SK-N-SH treated with all-trans-retinoic acid at 6 μM for 48 hours (cell line): ENCODE measurements around the gene ZNF785.

Experiments used
- ATAC-seq: fragments of 200-7000 bp; cut with Tn5 transposase; 3 replicates; pipeline ENCODE4 v1.9.1; 2020; ENCODE audit warnings: mild to moderate bottlenecking, moderate library complexity
- ARNTL ChIP-seq: fragments of 450-650 bp; formaldehyde crosslinking; IDR thresholded peaks from 2 replicates; pipeline ENCODE4 v1.5.0; 2020; ENCODE audit warnings: low read depth, mild to moderate bottlenecking, moderate library complexity, borderline replicate concordance
- BACH2 ChIP-seq: fragments of 250-450 bp; sonication (Bioruptor Pico); IDR thresholded peaks from 2 replicates; pipeline ENCODE4 v1.9.0; 2021; ENCODE audit warnings: mild to moderate bottlenecking, borderline replicate concordance
- CREB5 ChIP-seq: fragments of 250-450 bp; sonication (Bioruptor Pico); IDR thresholded peaks from 2 replicates; pipeline ENCODE4 v1.5.1; 2020; ENCODE audit warnings: low read depth, mild to moderate bottlenecking, moderate library complexity
- CSDC2 ChIP-seq: fragments of 250-450 bp; sonication (Bioruptor Pico); IDR thresholded peaks from 2 replicates; pipeline ENCODE4 v1.5.0; 2020; ENCODE audit warnings: mild to moderate bottlenecking, moderate library complexity
- GLIS3 ChIP-seq: fragments of 250-450 bp; sonication (Bioruptor Pico); IDR thresholded peaks from 2 replicates; pipeline ENCODE4 v1.5.0; 2020; ENCODE audit warnings: mild to moderate bottlenecking, moderate library complexity
- ISL1 ChIP-seq: fragments of 250-450 bp; sonication (Bioruptor Pico); IDR thresholded peaks from 2 replicates; pipeline ENCODE4 v2.1.2; 2022; ENCODE audit warnings: mild to moderate bottlenecking, moderate library complexity
- OSR1 ChIP-seq: fragments of 250-450 bp; sonication (Bioruptor Pico); IDR thresholded peaks from 2 replicates; pipeline ENCODE4 v1.8.0; 2022; ENCODE audit warnings: moderate library complexity, mild to moderate bottlenecking, inconsistent platforms
- PATZ1 ChIP-seq: fragments of 250-450 bp; sonication (Bioruptor Pico); IDR thresholded peaks from 2 replicates; pipeline ENCODE4 v1.8.0; 2020; ENCODE audit warnings: mild to moderate bottlenecking, moderate library complexity, borderline replicate concordance
- POU6F1 ChIP-seq: fragments of 250-450 bp; sonication (Bioruptor Pico); IDR thresholded peaks from 2 replicates; pipeline ENCODE4 v1.8.0; 2021; ENCODE audit warnings: low read depth, mild to moderate bottlenecking, moderate library complexity, borderline replicate concordance
- PPARA ChIP-seq: fragments of 250-450 bp; sonication (Bioruptor Pico); IDR thresholded peaks from 2 replicates; pipeline ENCODE4 v1.5.0; 2020; ENCODE audit warnings: mild to moderate bottlenecking, borderline replicate concordance
- RARB ChIP-seq: fragments of 250-450 bp; sonication (Bioruptor Pico); IDR thresholded peaks from 2 replicates; pipeline ENCODE4 v1.8.0; 2021; ENCODE audit warnings: mild to moderate bottlenecking, moderate library complexity
- SNAI2 ChIP-seq: fragments of 250-450 bp; sonication (Bioruptor Pico); IDR thresholded peaks from 2 replicates; pipeline ENCODE4 v1.5.0; 2020; ENCODE audit warnings: mild to moderate bottlenecking, moderate library complexity
- TCF4 ChIP-seq: fragments of 250-450 bp; sonication (Bioruptor Pico); IDR thresholded peaks from 2 replicates; pipeline ENCODE4 v1.8.0; 2021; ENCODE audit warnings: mild to moderate bottlenecking, moderate library complexity, borderline replicate concordance
- TOX ChIP-seq: fragments of 250-450 bp; sonication (Bioruptor Pico); IDR thresholded peaks from 2 replicates; pipeline ENCODE4 v1.8.0; 2021; ENCODE audit warnings: mild to moderate bottlenecking, moderate library complexity, borderline replicate concordance
- TSHZ2 ChIP-seq: fragments of 250-450 bp; sonication (Bioruptor Pico); IDR thresholded peaks from 2 replicates; pipeline ENCODE4 v1.5.0; 2020; ENCODE audit warnings: mild to moderate bottlenecking, moderate library complexity
- ZC3H10 ChIP-seq: fragments of 250-450 bp; sonication (Bioruptor Pico); IDR thresholded peaks from 2 replicates; pipeline ENCODE4 v1.5.1; 2021; ENCODE audit warnings: mild to moderate bottlenecking, moderate library complexity
- ZFP3 ChIP-seq: fragments of 250-450 bp; sonication (Bioruptor Pico); IDR thresholded peaks from 2 replicates; pipeline ENCODE4 v1.5.0; 2020; ENCODE audit warnings: mild to moderate bottlenecking, moderate library complexity
- ZNF565 ChIP-seq: fragments of 450-650 bp; formaldehyde crosslinking; conservative IDR thresholded peaks from 2 replicates; pipeline ENCODE4 v1.5.0; 2020; ENCODE audit warnings: low read depth, mild to moderate bottlenecking, moderate library complexity
- ZNF70 ChIP-seq: fragments of 450-650 bp; formaldehyde crosslinking; IDR thresholded peaks from 2 replicates; pipeline ENCODE4 v1.5.0; 2020; ENCODE audit warnings: mild to moderate bottlenecking, moderate library complexity
- ZNF8 ChIP-seq: fragments of 450-650 bp; formaldehyde crosslinking; IDR thresholded peaks from 2 replicates; pipeline ENCODE4 v1.5.0; 2020; ENCODE audit warnings: mild to moderate bottlenecking, moderate library complexity
- TF ChIP-seq, protein P1 (sequence below): fragments of 250-450 bp; sonication (Bioruptor Pico); IDR thresholded peaks from 2 replicates; pipeline ENCODE4 v1.5.1; 2021; ENCODE audit warnings: mild to moderate bottlenecking, moderate library complexity

Gene ZNF785

GRCh38 chr16:30581457-30581856 lies 4.0 kb downstream of the ZNF785 start:
- TF ChIP-seq TCF4 (CRISPR knock-in tag), result no peak
- TF ChIP-seq OSR1 (CRISPR knock-in tag), result no peak
- no peak for TF ChIP-seq ZNF565
- no peak for TF ChIP-seq PPARA (CRISPR knock-in tag)
- TF ChIP-seq POU6F1 (CRISPR knock-in tag), result no peak
- TF ChIP-seq, protein P1, sequence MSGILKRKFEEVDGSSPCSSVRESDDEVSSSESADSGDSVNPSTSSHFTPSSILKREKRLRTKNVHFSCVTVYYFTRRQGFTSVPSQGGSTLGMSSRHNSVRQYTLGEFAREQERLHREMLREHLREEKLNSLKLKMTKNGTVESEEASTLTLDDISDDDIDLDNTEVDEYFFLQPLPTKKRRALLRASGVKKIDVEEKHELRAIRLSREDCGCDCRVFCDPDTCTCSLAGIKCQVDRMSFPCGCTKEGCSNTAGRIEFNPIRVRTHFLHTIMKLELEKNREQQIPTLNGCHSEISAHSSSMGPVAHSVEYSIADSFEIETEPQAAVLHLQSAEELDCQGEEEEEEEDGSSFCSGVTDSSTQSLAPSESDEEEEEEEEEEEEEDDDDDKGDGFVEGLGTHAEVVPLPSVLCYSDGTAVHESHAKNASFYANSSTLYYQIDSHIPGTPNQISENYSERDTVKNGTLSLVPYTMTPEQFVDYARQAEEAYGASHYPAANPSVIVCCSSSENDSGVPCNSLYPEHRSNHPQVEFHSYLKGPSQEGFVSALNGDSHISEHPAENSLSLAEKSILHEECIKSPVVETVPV (CRISPR knock-in tag), result no peak
- TF ChIP-seq CREB5 (CRISPR knock-in tag), result no peak
- TF ChIP-seq ZNF70, result no peak
- TF ChIP-seq PATZ1 (CRISPR knock-in tag), result no peak
- no peak for TF ChIP-seq TSHZ2 (CRISPR knock-in tag)
- TF ChIP-seq ARNTL, result no peak
- no peak for TF ChIP-seq ISL1 (CRISPR knock-in tag)
- no peak for TF ChIP-seq TOX
- TF ChIP-seq ZNF8 (CRISPR knock-in tag), result no peak
- no peak for TF ChIP-seq RARB (CRISPR knock-in tag)
- no peak for TF ChIP-seq ZFP3
- no peak for TF ChIP-seq BACH2
- no peak for TF ChIP-seq GLIS3 (CRISPR knock-in tag)
- TF ChIP-seq SNAI2 (CRISPR knock-in tag), result no peak
- no peak for TF ChIP-seq ZC3H10 (CRISPR knock-in tag)

DNA sequence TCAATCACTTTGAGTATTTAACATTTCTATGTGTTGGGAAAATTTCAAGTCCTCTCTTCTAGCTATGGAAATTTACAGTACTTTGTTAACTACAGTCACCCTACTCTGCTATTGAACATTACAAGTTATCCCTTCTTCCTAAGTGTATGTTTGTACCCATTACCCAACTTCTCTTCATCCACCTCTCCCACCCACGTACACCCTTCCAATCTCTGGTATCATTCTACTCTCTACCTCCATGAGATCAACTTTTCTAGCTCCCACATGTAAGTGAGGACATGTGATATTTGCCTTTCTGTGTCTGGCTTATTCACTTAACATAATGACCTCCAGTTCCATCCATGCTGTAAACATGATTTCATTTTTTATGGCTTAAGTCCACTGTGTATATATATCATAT lies 10.8 kb downstream of the ZNF785 start:
- TF ChIP-seq ZNF565, result no peak
- TF ChIP-seq GLIS3 (CRISPR knock-in tag), result no peak
- TF ChIP-seq ISL1 (CRISPR knock-in tag), result no peak
- no peak for TF ChIP-seq ZC3H10 (CRISPR knock-in tag)
- TF ChIP-seq ARNTL, result no peak
- TF ChIP-seq SNAI2 (CRISPR knock-in tag), result no peak
- TF ChIP-seq CSDC2 (CRISPR knock-in tag), result no peak
- TF ChIP-seq, all 23 proteins: peak for 0
- ATAC-seq, result no peak

More at GRCh38 chr16:30581457-30581856, 4.0 kb downstream of the ZNF785 start:
- ATAC-seq, result no peak

DNA sequence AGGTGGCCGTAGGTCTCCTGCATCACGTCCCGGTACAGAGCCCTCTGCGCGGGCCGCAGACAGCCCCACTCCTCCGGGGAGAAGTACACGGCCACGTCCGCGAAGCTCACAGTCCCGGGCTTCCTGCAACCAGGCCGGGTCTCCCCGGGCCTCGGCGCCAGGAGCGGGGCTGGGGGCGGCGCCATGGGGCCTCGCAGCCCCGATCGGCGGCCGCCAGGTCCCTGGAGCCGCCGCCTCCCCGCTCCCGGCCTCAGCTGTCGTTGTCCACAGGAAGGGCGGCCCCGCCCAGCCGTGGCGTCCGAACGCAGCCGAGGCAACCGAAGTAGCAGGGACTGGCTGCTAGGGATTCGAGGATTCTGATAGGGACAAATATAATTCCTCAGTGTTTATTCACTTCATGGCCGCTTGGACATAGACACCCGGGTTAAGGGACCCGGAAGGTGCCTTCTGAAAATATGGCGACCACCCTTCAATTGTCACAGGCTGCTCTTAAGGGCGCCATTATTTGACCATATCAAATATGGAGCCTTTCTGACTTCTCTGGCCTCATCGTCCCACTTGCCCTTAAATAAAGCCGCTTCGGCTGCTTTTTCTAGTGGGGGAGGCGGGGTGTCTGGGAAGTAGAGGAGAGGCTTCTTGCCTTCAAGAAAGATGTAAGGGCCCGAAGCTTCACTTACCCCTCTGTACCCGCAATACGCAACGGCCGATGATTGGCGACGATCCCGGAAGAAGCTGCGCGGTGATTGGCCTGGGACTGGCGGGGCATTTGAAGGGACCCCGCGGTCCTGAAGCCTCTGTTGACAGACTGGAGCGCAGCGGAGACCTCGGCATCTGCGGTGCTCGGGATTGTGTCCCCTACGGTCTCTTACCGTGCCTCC lies 13.8 kb downstream of the ZNF785 start, which contains the start of gene ZNF688:
TSS of gene ZNF688 (minus strand) at position 270 of the 878 bp plus-strand sequence. CDS start at position 185, 85 bp downstream.
- peak; percentile 92 for ATAC-seq

More for the DNA sequence above, 13.8 kb downstream of the ZNF785 start, which contains the start of gene ZNF688:
- TF ChIP-seq ZNF70 (0 out of 2 replicates have a peak, but pooled peaks have one; percentile 4), TSHZ2 (CRISPR knock-in tag) (0 out of 2 replicates have a peak, but pooled peaks have one; percentile 31), RARB (CRISPR knock-in tag) (no peak), CSDC2 (CRISPR knock-in tag) (0 out of 2 replicates have a peak, but pooled peaks have one; percentile 14), ZNF8 (CRISPR knock-in tag) (peak; percentile 28; the same call in 1 of the 2 replicates)
- TF ChIP-seq, all 23 proteins: peak for 4
